ENCODE data around the gene EP300.

The EP300 gene

DNA sequence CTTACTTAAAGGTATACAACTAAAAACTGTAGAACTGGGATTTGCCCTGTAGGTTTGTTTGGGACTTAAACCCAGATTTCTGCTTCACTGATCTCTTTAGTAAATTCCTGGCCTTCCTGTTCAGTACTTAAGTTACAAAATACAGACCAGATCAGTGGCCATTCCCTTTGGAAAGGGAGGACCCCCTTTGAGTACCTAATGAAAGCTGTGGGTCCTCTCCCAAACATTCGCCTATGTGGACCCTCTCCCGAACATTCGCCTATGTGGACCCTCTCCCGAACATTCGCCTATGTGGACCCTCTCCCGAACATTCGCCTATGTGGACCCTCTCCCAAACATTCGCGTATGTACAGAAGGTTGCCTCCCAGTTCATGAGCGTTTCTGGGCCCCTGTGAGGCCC lies 123.0 kb downstream of the EP300 start:
- no peak for DNase-seq (ENCODE audit: low read depth)

DNA sequence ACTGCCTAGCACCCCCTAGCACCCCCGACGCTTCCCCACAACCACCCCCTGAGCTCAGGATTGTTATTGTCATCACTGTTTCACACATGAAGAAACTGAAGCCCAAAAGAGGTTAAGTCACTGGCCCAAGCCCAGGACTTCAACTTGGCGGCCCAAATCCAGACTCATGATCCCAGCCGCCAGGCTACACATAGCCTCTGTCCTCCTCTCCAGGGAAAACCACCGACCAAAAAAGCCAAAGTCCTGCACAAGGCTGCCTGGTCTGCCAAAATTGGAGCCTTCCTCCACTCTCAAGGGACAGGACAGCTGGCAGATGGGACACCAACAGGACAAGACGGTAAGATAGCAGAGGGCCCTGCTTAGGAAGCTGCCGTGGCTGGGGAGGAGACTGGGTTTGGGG lies 123.5 kb downstream of the EP300 start:
- DNase-seq (ENCODE audit: low read depth): no peak

DNA sequence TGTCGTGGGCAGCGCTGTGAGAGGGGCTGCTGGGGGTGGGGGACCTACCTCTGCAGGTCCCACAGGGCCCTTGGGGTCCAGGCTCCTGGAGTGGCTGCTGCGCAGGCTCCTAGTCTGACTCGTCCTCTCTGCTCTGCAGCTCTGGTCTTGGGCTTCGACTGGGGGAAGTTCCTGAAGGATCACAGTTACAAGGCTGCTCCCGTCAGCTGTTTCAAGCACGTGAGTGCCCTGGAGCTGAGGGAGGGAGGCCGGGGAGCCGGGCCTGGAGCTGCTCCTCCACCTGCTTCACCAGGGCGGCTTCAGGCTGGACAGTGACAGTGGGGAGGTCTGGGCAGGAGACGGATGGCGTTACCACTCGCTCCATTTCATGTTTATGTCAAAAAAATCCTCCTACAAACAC lies 124.6 kb downstream of the EP300 start:
- DNase-seq (ENCODE audit: low read depth): no peak

DNA sequence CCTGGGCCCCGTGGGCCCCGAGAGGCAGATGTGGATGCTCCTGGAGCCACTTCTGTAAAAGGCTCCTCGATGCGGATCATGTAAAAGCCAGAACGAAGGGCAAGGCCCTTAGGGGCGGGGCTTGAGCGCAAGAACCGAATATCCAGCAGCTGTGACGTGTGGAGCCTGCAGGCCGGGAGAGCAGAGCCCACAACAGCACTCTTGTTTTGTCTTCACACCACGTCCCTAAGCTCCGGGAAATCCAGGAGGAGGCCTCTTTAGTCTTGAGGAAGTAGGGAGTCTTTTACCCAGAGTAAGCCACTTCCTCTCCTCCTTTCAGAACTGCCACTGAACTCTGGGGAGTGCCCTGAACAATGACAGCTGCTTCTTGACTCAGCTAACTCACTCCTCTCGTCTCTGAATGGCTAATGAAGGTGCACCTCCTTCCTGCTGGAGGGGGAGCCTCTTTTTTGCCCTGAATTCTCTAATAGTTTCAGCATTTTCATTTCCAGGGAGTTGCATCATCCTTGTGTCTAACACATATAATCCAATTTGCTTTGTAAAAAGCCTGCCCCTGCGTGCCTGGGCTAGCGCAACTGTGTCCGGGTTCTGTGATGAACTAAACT lies 125.3 kb downstream of the EP300 start:
- no peak for DNase-seq (ENCODE audit: low read depth)

DNA sequence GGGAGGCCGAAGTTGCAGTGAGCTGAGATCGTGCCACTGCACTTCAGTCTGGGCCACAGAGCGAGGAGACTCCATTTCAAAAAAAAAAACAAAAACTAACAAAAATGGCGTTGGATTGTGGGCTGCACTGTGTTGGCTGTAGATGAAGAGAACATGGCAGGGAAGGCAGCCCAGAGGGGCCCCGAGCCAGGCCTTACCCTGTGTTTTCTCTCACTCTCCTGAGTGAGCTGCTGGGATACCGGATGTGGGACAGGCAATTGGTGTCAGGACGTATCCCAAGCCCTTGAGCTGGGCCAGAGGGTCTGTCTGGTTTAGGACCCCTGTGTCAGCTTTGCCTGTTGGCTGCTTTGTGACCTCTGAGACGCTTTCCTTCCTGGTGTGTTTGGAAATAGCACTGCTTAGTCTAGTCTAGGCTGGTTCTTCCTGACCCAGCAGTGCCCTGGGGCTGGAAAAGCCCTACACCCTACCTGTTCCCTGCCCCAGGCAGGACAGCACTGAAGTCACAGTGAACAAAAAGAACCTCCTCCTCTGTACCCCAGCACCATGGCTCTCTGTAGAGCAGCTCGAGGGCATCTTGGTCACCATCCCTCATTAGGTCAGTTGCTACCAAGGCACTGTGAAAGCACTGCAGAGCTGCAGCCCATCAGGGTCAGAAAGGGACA lies 130.6 kb downstream of the EP300 start:
- DNase-seq (ENCODE audit: low read depth): no peak

DNA sequence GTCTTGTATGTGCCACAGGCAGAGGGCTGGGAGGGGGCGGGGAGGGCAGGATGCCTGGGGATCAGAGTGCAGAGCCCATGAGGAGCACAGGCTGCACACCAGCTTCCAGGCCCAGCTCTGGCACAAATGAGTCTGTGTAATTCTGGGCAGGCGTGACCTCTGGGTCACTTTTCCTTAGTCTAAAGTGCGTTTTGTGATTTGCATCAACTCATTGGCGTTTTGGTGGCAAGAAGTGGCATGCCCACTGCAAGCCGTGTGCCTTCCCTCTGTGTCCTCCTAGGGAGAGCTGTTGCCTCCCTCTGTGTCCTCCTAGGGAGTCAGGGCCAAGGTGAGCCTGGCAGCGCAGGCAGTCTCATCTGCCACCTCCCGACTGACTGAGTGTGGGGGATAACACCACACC lies 131.1 kb downstream of the EP300 start:
- no peak for DNase-seq (ENCODE audit: low read depth)

DNA sequence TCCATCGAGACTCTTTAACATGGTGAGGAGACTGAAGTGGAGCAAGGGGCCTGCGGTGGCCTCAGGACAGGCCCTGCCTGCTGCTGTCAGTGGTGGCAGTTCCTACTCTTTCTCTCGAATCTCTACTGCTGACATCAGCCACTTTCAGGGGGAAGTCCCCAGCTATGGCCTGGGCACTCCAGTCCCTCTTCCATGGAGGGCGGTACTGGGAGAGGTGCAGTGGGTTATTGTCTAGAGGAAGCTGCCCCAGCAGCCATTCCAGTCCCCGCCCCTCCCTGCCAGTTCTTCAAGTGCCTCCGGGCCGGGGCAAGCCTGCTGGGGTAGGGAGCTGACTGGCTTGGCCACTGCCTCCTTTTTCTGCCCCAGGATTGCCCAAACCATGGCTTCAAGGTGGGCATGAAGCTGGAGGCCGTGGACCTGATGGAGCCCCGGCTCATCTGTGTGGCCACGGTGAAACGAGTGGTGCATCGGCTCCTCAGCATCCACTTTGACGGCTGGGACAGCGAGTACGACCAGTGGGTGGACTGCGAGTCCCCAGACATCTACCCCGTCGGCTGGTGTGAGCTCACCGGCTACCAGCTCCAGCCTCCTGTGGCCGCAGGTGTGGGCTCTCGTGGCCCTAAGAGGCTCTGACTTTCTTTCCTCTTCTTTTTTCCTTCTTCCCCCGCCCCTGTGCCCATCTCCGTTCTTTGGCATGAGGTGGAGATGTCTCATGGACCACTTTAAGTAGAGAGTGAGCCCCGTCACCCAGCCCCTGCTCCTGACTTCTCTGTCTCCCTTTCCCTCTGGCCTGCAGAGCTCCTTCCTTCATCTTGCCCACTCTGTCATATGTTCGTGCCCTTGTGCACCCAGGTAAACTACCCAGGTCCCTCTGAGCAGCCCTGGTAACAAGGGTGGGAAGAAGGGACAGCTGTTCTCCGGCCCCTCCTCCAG lies 134.6 kb downstream of the EP300 start:
- no peak for DNase-seq (ENCODE audit: low read depth)

DNA sequence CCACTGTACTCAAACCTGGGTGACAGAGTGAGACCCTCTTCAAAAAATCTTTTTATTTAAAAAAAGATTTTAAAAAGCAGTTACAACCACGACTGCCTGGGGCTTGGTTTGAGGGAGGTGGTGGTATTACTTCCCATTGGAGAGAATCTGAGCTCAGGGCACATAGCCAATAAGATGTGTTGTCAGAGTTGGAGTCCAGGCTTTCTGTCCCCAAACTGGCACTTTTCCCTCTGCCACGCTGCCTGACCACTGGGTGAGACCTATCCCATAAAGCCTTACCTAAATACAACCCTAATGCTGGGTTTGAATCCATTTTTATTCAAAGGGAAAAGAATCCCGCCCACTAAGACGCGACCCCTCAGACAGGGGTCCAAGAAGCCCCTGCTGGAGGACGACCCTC lies 136.8 kb downstream of the EP300 start:
- no peak for DNase-seq (ENCODE audit: low read depth)

All from activated T-cell treated with anti-CD3 and anti-CD28 coated beads for 48 hours (primary cell).